ENCODE measurements around the gene FCGR2B. TPM values are rescaled to one million over a fixed set of nuclear protein-coding genes. Genes with fewer than 3 reads are reported as not detected.
"Not testable (repeated sequence)": the region's sequence is repeated elsewhere in the genome, so short reads cannot be mapped to it uniquely, and the experiment has no call there.

FCGR2B gene
- total and polyA plus RNA-seq, 8 donors: 0.19 to 8.8 (median 0.95) TPM

DNA sequence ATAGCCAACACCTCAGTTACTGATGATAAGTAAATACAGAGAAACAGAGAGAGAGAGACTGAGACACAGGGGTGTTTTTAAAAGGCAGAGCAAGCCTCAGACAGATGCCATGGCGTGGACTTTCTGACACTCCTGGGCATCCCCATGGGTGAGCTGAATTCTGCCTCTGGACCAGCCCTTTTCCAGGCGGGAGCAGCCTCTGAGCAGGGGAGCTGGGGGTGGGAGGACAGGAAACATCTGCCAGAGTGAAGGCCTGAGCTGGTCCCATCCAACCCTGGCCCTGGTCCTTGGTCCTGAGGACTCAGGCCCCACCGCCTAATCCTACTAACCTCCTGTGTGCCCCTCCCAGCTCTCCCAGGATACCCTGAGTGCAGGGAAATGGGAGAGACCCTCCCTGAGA, 12.0 kb downstream of the FCGR2B start:
- H3K27me3 ChIP-seq; H3K4me3 ChIP-seq; H3K4me1 ChIP-seq; DNase-seq; intact Hi-C loops (cut with DNase I); ATAC-seq; H3K9me3 ChIP-seq; H3K27ac ChIP-seq; FAIRE-seq; H3K36me3 ChIP-seq: not testable (repeated sequence)
- WGBS, 2 donors: 80% methylated on average over 3 of the region's 3 CpGs

DNA sequence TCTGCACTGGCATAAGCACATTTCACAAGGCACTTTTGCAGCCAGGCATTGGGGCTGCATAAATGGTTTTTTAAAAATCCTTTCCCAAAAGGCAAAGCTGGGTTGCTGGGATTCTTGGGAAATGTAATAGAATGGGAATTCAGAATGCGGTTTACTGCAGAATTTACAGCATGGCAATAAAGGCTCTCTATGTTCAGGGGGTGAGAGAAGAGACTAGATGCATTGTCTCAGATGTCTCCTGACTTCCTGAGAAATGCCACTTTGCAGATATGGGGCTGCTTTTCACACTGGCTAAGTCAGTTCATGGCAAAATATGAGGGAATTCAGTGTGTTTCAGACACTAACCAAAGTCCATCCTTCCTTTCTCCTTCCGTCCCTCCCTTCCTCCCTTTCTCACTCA, 13.5 kb downstream of the FCGR2B start:
- no peaks in the 10 kb centered on the region for H3K36me3 ChIP-seq
- TF ChIP-seq, protein P1, sequence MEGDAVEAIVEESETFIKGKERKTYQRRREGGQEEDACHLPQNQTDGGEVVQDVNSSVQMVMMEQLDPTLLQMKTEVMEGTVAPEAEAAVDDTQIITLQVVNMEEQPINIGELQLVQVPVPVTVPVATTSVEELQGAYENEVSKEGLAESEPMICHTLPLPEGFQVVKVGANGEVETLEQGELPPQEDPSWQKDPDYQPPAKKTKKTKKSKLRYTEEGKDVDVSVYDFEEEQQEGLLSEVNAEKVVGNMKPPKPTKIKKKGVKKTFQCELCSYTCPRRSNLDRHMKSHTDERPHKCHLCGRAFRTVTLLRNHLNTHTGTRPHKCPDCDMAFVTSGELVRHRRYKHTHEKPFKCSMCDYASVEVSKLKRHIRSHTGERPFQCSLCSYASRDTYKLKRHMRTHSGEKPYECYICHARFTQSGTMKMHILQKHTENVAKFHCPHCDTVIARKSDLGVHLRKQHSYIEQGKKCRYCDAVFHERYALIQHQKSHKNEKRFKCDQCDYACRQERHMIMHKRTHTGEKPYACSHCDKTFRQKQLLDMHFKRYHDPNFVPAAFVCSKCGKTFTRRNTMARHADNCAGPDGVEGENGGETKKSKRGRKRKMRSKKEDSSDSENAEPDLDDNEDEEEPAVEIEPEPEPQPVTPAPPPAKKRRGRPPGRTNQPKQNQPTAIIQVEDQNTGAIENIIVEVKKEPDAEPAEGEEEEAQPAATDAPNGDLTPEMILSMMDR (IDR thresholded peaks at IDR 0.05): no peak
- DNase-seq (no peak), FAIRE-seq (no peak), ATAC-seq (no peak)
- H3K4me1 ChIP-seq: no peaks in the 10 kb centered on the region
- no peaks in the 10 kb centered on the region for H3K27me3 ChIP-seq
- H3K9me3 ChIP-seq: no peaks in the 10 kb centered on the region
- WGBS, 2 donors: 91% methylated on average over 2 of the region's 2 CpGs
- intact Hi-C loops (cut with DNase I): no loop called here
- no peak overlapping the region for H3K27ac ChIP-seq
- no peak overlapping the region for H3K4me3 ChIP-seq

DNA sequence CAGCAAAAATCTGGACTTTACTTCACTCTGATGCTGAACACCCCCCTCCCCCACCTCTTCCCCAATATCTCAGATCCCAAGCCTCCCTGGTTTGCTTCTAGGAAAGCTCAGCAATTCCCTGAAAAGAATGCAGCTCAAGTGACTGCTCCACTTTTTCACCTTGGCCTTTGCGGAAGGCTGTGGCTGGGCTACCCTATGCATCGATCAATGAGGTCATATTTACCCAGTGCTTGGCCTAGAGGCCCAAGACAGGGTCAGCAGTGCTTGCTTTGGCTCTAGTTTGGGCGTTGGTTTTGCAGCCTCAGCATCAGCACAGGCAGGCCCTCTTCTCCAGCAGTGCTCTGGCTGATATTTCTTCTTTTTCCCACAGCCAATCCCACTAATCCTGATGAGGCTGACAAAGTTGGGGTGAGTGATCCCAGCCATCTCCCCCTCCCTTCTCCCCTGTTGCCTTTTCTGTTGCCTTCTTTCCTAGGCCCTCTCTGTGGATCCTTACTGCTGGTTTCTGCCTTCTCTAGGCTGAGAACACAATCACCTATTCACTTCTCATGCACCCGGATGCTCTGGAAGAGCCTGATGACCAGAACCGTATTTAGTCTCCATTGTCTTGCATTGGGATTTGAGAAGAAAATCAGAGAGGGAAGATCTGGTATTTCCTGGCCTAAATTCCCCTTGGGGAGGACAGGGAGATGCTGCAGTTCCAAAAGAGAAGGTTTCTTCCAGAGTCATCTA, 14.2 kb downstream of the FCGR2B start:
- Histone ChIP-seq H3K4me1 (no peaks in the 10 kb centered on the region), H3K4me3 (no peak overlapping the region), H3K27ac (no peak overlapping the region), H3K9me3 (no peaks in the 10 kb centered on the region), H3K36me3 (no peaks in the 10 kb centered on the region), H3K27me3 (no peaks in the 10 kb centered on the region)
- intact Hi-C loops (cut with DNase I): no loop called here
- TF ChIP-seq, protein P1 (IDR thresholded peaks at IDR 0.05): no peak
- ATAC-seq: peak in 3 of 4 donors; percentile 45 to 75 (median 74)
- 60% methylated on average over 5 of the region's 5 CpGs for WGBS, 2 donors
- FAIRE-seq: no peak
- DNase-seq: peak in 1 of 6 donors; percentile 18

DNA sequence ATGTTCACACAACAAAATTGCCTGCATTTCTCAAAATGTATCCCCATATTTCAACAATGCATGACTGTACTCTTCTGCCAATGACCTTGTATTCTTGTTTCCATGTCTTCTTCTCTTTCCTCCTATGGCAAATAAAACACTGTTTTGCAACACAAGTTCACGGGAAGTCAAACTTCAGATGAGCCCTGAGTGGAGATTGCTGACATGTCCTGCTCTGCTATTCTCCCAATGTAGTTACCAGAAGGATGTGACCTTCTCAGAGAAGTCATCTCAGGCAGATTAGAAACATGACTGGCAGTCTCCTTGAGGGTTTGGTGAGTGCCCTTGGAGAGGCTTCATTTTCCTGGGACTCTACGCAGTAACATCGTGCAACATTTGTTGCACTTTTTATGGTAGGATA, 15.6 kb downstream of the FCGR2B start:
- H3K4me3 ChIP-seq: no peak overlapping the region
- TF ChIP-seq, protein P1 (IDR thresholded peaks at IDR 0.05): no peak
- no peak overlapping the region for H3K27ac ChIP-seq
- FAIRE-seq (no peak), DNase-seq (no peak), ATAC-seq (no peak)
- no peaks in the 10 kb centered on the region for H3K27me3 ChIP-seq
- no peaks in the 10 kb centered on the region for H3K4me1 ChIP-seq
- H3K9me3 ChIP-seq: no peaks in the 10 kb centered on the region
- intact Hi-C loops (cut with DNase I): no loop called here
- no peaks in the 10 kb centered on the region for H3K36me3 ChIP-seq
- 94 to 96% methylated on average over 3 of the region's 3 CpGs for WGBS, 2 donors

DNA sequence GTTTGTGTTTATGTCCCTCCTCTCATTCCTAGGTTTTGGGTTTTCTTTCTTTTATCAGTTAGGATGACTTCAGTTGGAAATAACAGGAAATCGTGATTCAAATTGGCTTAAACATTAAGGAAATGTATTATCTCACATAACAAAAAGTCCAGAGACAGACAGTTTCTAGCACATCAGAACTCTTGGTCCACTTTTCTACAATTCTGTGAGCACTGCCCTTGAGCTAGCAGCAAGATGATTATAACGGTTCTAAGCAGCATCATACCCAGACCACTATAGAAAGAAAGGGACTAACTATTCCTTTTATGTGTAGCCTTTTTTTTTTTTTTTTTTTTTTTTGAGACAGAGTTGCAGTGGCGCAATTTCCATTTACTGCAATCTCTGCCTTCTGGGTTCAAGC, 18.9 kb downstream of the FCGR2B start:
- H3K27me3 ChIP-seq: no peaks in the 10 kb centered on the region
- no peaks in the 10 kb centered on the region for H3K9me3 ChIP-seq
- H3K36me3 ChIP-seq: no peaks in the 10 kb centered on the region
- no peak for ATAC-seq
- DNase-seq: no peak
- no peak overlapping the region for H3K4me3 ChIP-seq
- WGBS, 2 donors: 55 to 78% methylated on average over 3 of the region's 3 CpGs
- TF ChIP-seq, protein P1 (IDR thresholded peaks at IDR 0.05): no peak
- H3K27ac ChIP-seq: no peak overlapping the region
- no peaks in the 10 kb centered on the region for H3K4me1 ChIP-seq
- intact Hi-C loops (cut with DNase I): no loop called here
- no peak for FAIRE-seq
